ENCODE data around the gene MAGI3. TPM values are rescaled to one million over a fixed set of nuclear protein-coding genes. Genes with fewer than 3 reads are reported as not detected.

MAGI3 gene
- total and polyA plus RNA-seq, 2 donors (not counting 1 experiment from before 2014, with no cell fraction given), result 0.30 to 0.67 TPM

GRCh38 chr1:113677250-113678158 is 287.2 kb downstream of the MAGI3 start:
- no peak overlapping the region for H3K27ac Mint-ChIP-seq
- POLR2A ChIA-PET, result no interaction called here
- CTCF ChIA-PET, result interaction anchor here (0.6 to 2.2 kb wide), 13 partner anchors 10 to 1080 kb away, joined by 3 to 11 read pairs (median 3); partner anchors contain the start of genes LRIG2 and PPM1J
- Histone ChIP-seq H3K27me3 (replicated peaks in 1 of 4; ENCODE audit: control extremely low read depth in 1 of 4, control insufficient read depth in 3 of 4, insufficient read depth in 4 of 4, low read length in 3 of 4) (no peaks in the 10 kb centered on the region), H3K36me3 (replicated peaks in 1 of 2; ENCODE audit: control extremely low read depth in 1 of 2, control insufficient read depth in 1 of 2, extremely low read depth in 1 of 2, insufficient read depth in 2 of 2, low read length in 1 of 2) (no peaks in the 10 kb centered on the region), H3K9me3 (ENCODE audit: control extremely low read depth in 1 of 3, control insufficient read depth in 2 of 3, insufficient read depth in 1 of 3, low read length in 2 of 3) (no peaks in the 10 kb centered on the region), H3K4me2 (replicated peaks; ENCODE audit: low read depth, low read length, poor library complexity, severe bottlenecking) (no peak overlapping the region), H4K20me1 (ENCODE audit: control insufficient read depth, insufficient read depth, low read length, poor library complexity, severe bottlenecking) (no peaks in the 10 kb centered on the region), H2AFZ (ENCODE audit: insufficient read depth, low read depth, low read length, poor library complexity, severe bottlenecking) (no peak overlapping the region), H3K27ac (ENCODE audit: low read length in 2 of 2) (no peak overlapping the region), H3K4me1 (ENCODE audit: control insufficient read depth in 2 of 2, insufficient read depth in 2 of 2, low read length in 2 of 2) (no peaks in the 10 kb centered on the region), H3K4me3 (ENCODE audit: control extremely low read depth in 1 of 5, extremely low read depth in 1 of 5, insufficient read depth in 1 of 5, low read depth in 2 of 5, low read length in 4 of 5) (no peak overlapping the region), H3K79me2 (ENCODE audit: control insufficient read depth, insufficient read depth, low read length) (no peaks in the 10 kb centered on the region), H3K9ac (ENCODE audit: low read length) (no peak overlapping the region)
- DNase-seq, result peak; percentile 39
- TF ChIP-seq CTCF (IDR thresholded peaks at IDR 0.05) (peak; percentile 73), EZH2 (IDR thresholded peaks at IDR 0.05; ENCODE audit: borderline replicate concordance, insufficient read depth, low read depth, low read length, poor library complexity, severe bottlenecking) (no peak)
- H3K9me3 Mint-ChIP-seq (ENCODE audit: insufficient read depth), result no peaks in the 10 kb centered on the region
- WGBS (ENCODE audit: insufficient coverage), result 97% methylated on average over 5 of the region's 7 CpGs
- H3K27me3 Mint-ChIP-seq, result no peaks in the 10 kb centered on the region
- intact Hi-C loops (cut with micrococcal nuclease), result no loop called here
- ATAC-seq (ENCODE audit: low read depth), result no peak
- H3K4me3 Mint-ChIP-seq, result no peak overlapping the region
- H3K4me1 Mint-ChIP-seq, result no peaks in the 10 kb centered on the region

- H3K79me2 ChIP-seq (ENCODE audit: control insufficient read depth, insufficient read depth, low read length), result no peaks in the 10 kb centered on the region
- no peak overlapping the region for H3K27ac Mint-ChIP-seq
- H3K4me3 ChIP-seq (ENCODE audit: control extremely low read depth in 1 of 5, extremely low read depth in 1 of 5, insufficient read depth in 1 of 5, low read depth in 2 of 5, low read length in 4 of 5), result no peak overlapping the region
- ATAC-seq (ENCODE audit: low read depth) (no peak), DNase-seq (no peak)
- intact Hi-C loops (cut with micrococcal nuclease), result no loop called here
- H4K20me1 ChIP-seq (ENCODE audit: control insufficient read depth, insufficient read depth, low read length, poor library complexity, severe bottlenecking), result no peaks in the 10 kb centered on the region
- TF ChIP-seq EZH2 (IDR thresholded peaks at IDR 0.05; ENCODE audit: borderline replicate concordance, insufficient read depth, low read depth, low read length, poor library complexity, severe bottlenecking) (no peak), CTCF (IDR thresholded peaks at IDR 0.05) (peak; percentile 28)
- ChIA-PET CTCF (interaction anchor here (0.6 to 2.1 kb wide), 9 partner anchors 11 to 1079 kb away, joined by 3 to 11 read pairs (median 3); partner anchors contain the start of genes LRIG2 and PPM1J), POLR2A (no interaction called here)
- no peak overlapping the region for H3K4me2 ChIP-seq (replicated peaks; ENCODE audit: low read depth, low read length, poor library complexity, severe bottlenecking)
- no peak overlapping the region for H3K27ac ChIP-seq (ENCODE audit: low read length in 2 of 2)
- H3K9me3 ChIP-seq (ENCODE audit: control extremely low read depth in 1 of 3, control insufficient read depth in 2 of 3, insufficient read depth in 1 of 3, low read length in 2 of 3), result no peaks in the 10 kb centered on the region
- H3K36me3 ChIP-seq (replicated peaks in 1 of 2; ENCODE audit: control extremely low read depth in 1 of 2, control insufficient read depth in 1 of 2, extremely low read depth in 1 of 2, insufficient read depth in 2 of 2, low read length in 1 of 2), result no peaks in the 10 kb centered on the region
- no peaks in the 10 kb centered on the region for H3K27me3 ChIP-seq (replicated peaks in 1 of 4; ENCODE audit: control extremely low read depth in 1 of 4, control insufficient read depth in 3 of 4, insufficient read depth in 4 of 4, low read length in 3 of 4)
- no peaks in the 10 kb centered on the region for H3K27me3 Mint-ChIP-seq
- H3K4me1 ChIP-seq (ENCODE audit: control insufficient read depth in 2 of 2, insufficient read depth in 2 of 2, low read length in 2 of 2), result no peaks in the 10 kb centered on the region
- no peak overlapping the region for H2AFZ ChIP-seq (ENCODE audit: insufficient read depth, low read depth, low read length, poor library complexity, severe bottlenecking)
- H3K9ac ChIP-seq (ENCODE audit: low read length), result no peak overlapping the region
- H3K4me1 Mint-ChIP-seq, result no peaks in the 10 kb centered on the region
- H3K9me3 Mint-ChIP-seq (ENCODE audit: insufficient read depth), result no peaks in the 10 kb centered on the region
- H3K4me3 Mint-ChIP-seq, result no peak overlapping the region
Measured at GRCh38 chr1:113678159-113678469, 287.8 kb downstream of the MAGI3 start.

All from B cell (primary cell).